Heart left ventricle (tissue), 16 donors: ENCODE data around the gene SYNDIG1. TPM values are rescaled to one million over a fixed set of nuclear protein-coding genes. Genes with fewer than 3 reads are reported as not detected.

Experiments used
- ATAC-seq, 4 donors: fragments of 200-7000 bp; cut with Tn5 transposase; one replicate each; pipeline ENCODE4 v1.9.1; 2020 to 2022; ENCODE audit warnings: moderate library complexity in 4 of 4, mild to moderate bottlenecking in 3 of 4, moderate number of reproducible peaks in 1 of 4
- DNase-seq, 5 donors: peaks; one replicate each; pipeline ENCODE4 v3.0.0-alpha.2; 2020
- H3K27ac ChIP-seq, 12 donors: fragments of 200-600 bp; sonication (generic) in 4 of 12; one replicate each; pipeline versions ENCODE4 v1.5.0 to v1.8.0; 2016 to 2022; ENCODE audit warnings: mild to moderate bottlenecking in 2 of 12
- H3K27me3 ChIP-seq, 9 donors: fragments of 200-600 bp; sonication (generic) in 2 of 9; one replicate each; pipeline versions ENCODE4 v1.5.1 to v1.8.0; 2016 to 2022; ENCODE audit warnings: mild to moderate bottlenecking in 3 of 9
- H3K36me3 ChIP-seq, 9 donors: fragments of 200-600 bp; sonication (generic) in 2 of 9; one replicate each; pipeline versions ENCODE4 v1.5.0 to v1.8.0; 2018 to 2022; ENCODE audit warnings: mild to moderate bottlenecking in 2 of 9
- H3K4me1 ChIP-seq, 12 donors: fragments of 200-600 bp; sonication (generic) in 4 of 12; one replicate each; pipeline versions ENCODE4 v1.5.0 to v1.8.0; 2016 to 2022; ENCODE audit warnings: mild to moderate bottlenecking in 3 of 12
- H3K4me3 ChIP-seq, 12 donors: fragments of 200-600 bp; sonication (generic) in 4 of 12; one replicate each; pipeline versions ENCODE4 v1.5.0 to v1.8.0; 2017 to 2022; ENCODE audit warnings: mild to moderate bottlenecking in 9 of 12, moderate library complexity in 4 of 12
- H3K9me3 ChIP-seq, 12 donors: fragments of 200-600 bp; sonication (generic) in 4 of 12; one replicate each; pipeline versions ENCODE4 v1.5.0 to v1.8.0; 2016 to 2022; ENCODE audit warnings: mild to moderate bottlenecking in 1 of 12
- CTCF ChIP-seq, 12 donors: fragments of 200-600 bp; sonication (generic) in 4 of 12; IDR thresholded peaks; one replicate each; pipeline versions ENCODE4 v1.5.0 to v1.8.0; 2018 to 2022; ENCODE audit warnings: antibody characterized with exemption in 12 of 12, mild to moderate bottlenecking in 5 of 12
- POLR2A ChIP-seq, 2 donors: fragments of 450-650 bp; IDR thresholded peaks; one replicate each; pipeline ENCODE4 v1.6.1; 2017; ENCODE audit warnings: antibody characterized with exemption in 2 of 2, mild to moderate bottlenecking in 2 of 2, moderate library complexity in 2 of 2
- WGBS, 4 donors: extraction: QIAGEN DNeasy Blood & Tissue Kit in 2 of 4; methylation state at CpG; one replicate each; pipeline versions ENCODE4 v1.1.5 to v1.1.7; 2013 to 2018; 5-methylcytosine and 5-hydroxymethylcytosine counted together
- intact Hi-C, 10 donors: fragments of 100-400 bp; cut with DNase I; formaldehyde crosslinking; loops; one replicate each; pipeline versions ENCODE4 v1.11.1 to v1.14.2; 2022
- polyA plus RNA-seq, 2 donors: library from polyadenylated mRNA; stranded (reverse); fragments of 200-250 nt; gene quantifications; one replicate each; pipeline ENCODE4 v1.2.3, GENCODE V29; 2013
- total RNA-seq, 9 donors: library from RNA; depleted of rRNA in 2 of 9; stranded (reverse); fragments of >200 nt in 2 of 9; fragmentation: NEBNext Ultra II Directional in 3 of 9; extraction: Animal tissue kit (Norgen Biotek cat#: 25700) in 3 of 9; gene quantifications; one replicate each; pipeline versions ENCODE4 v1.1.0 to v1.2.4, GENCODE V29; 2016 to 2023
- donor health status: ischemic (EF 13 %, LVEDD 7.1; RV severe dilation, severe dysfunction).
- donor health status: healthy with polysubstance abuse.
- donor health status: DM: no; HTN: yes; CAD: no.
- donor health status: DM: no; HTN: no; CAD: no.
- donor health status: ischemic (EF 25% LVEDD 6.9; RV normal size, moderate dysfunction).
- donor health status: ischemic (EF 25% LVEDD 5.7; RV mildly dilated, moderate dysfunction).
- donor health status: healthy.
- donor health status: DM: yes; HTN: yes; CAD: no.
- donor health status: ischemic (EF 35%, LVEDD 5.7; RV mildly dilated, moderate dysfunction).
- donor health status: nonischemic (EF 11% LVEDD 7.7; RV severe dilation, severe dysfunction).
- donor health status: DM: yes; HTN: yes; CAD: no.
- donor health status: PGD.
- donor health status: ischemic (EF 29% LVEDD 5.4; RV normal size, mild dysfunction).
- donor health status: nonischemic (EF 23%, LVEDD 6.1; RV moderate dilation, normal function).

SYNDIG1 gene
- total and polyA plus RNA-seq, 11 donors = 8.4 to 41.8 (median 23.0) TPM

GRCh38 chr20:24700166-24700860 is 230.9 kb downstream of the SYNDIG1 start:
- H3K27ac ChIP-seq = peak overlapping the region in 1 of 12 donors; percentile 49
- WGBS, 4 donors = 79 to 88% (median 84%) methylated on average over 6 of the region's 6 CpGs
- H3K27me3 ChIP-seq = no peaks in the 10 kb centered on the region
- no peak for ATAC-seq
- TF ChIP-seq CTCF (IDR thresholded peaks at IDR 0.05) = no peak
- no peak for TF ChIP-seq POLR2A (IDR thresholded peaks at IDR 0.05)
- H3K36me3 ChIP-seq = no peaks in the 10 kb centered on the region
- intact Hi-C loops = no loop called here
- no peak overlapping the region for H3K4me3 ChIP-seq
- peak in 1 of 5 donors; percentile 18 for DNase-seq
- no peaks in the 10 kb centered on the region for H3K9me3 ChIP-seq
- peaks cover 0 to 3% (median under 1%) of the 10 kb centered on the region in 12 donors for H3K4me1 ChIP-seq

- WGBS, 4 donors = 88 to 92% (median 91%) methylated on average over 6 of the region's 6 CpGs
- H3K4me3 ChIP-seq = no peak overlapping the region
- no peaks in the 10 kb centered on the region for H3K27me3 ChIP-seq
- no peak overlapping the region for H3K27ac ChIP-seq
- no peak for ATAC-seq
- H3K4me1 ChIP-seq = peaks cover 0 to 3% (median 0%) of the 10 kb centered on the region in 12 donors
- no peaks in the 10 kb centered on the region for H3K36me3 ChIP-seq
- DNase-seq = no peak
- intact Hi-C loops = no loop called here
- no peaks in the 10 kb centered on the region for H3K9me3 ChIP-seq
- TF ChIP-seq CTCF (IDR thresholded peaks at IDR 0.05) (no peak), POLR2A (IDR thresholded peaks at IDR 0.05) (no peak)
These were observed 231.6 kb downstream of the SYNDIG1 start for GRCh38 chr20:24701027-24701426.

GRCh38 chr20:24701668-24702067 is 232.2 kb downstream of the SYNDIG1 start:
- no peaks in the 10 kb centered on the region for H3K9me3 ChIP-seq
- H3K4me1 ChIP-seq = peaks cover 0 to 3% (median 0%) of the 10 kb centered on the region in 12 donors
- no peaks in the 10 kb centered on the region for H3K27me3 ChIP-seq
- no peak overlapping the region for H3K27ac ChIP-seq
- WGBS, 4 donors = 73 to 85% (median 78%) methylated on average over 6 of the region's 6 CpGs
- no peaks in the 10 kb centered on the region for H3K36me3 ChIP-seq
- DNase-seq (no peak), ATAC-seq (no peak)
- no peak for TF ChIP-seq POLR2A (IDR thresholded peaks at IDR 0.05)
- no peak for TF ChIP-seq CTCF (IDR thresholded peaks at IDR 0.05)
- H3K4me3 ChIP-seq = no peak overlapping the region
- intact Hi-C loops = no loop called here

GRCh38 chr20:24702501-24703283 is 233.3 kb downstream of the SYNDIG1 start:
- no peak for ATAC-seq
- Histone ChIP-seq H3K9me3 (no peaks in the 10 kb centered on the region), H3K27me3 (no peaks in the 10 kb centered on the region), H3K4me1 (peaks cover 0 to 3% (median 0%) of the 10 kb centered on the region in 12 donors), H3K27ac (no peak overlapping the region), H3K36me3 (no peaks in the 10 kb centered on the region), H3K4me3 (no peak overlapping the region)
- intact Hi-C loops = no loop called here
- WGBS, 4 donors = 82 to 87% (median 84%) methylated on average over 13 to 16 of the region's 16 CpGs
- DNase-seq = no peak
- TF ChIP-seq POLR2A (IDR thresholded peaks at IDR 0.05) (no peak), CTCF (IDR thresholded peaks at IDR 0.05) (no peak)
